SK-N-SH treated with all-trans-retinoic acid at 6 μM for 48 hours (cell line): ENCODE measurements around the gene AKAP6.

Source experiments
- ATAC-seq: fragments of 200-7000 bp; cut with Tn5 transposase; 3 replicates; pipeline ENCODE4 v1.9.1; 2020; ENCODE audit warnings: mild to moderate bottlenecking, moderate library complexity
- ARNTL ChIP-seq: fragments of 450-650 bp; formaldehyde crosslinking; IDR thresholded peaks from 2 replicates; pipeline ENCODE4 v1.5.0; 2020; ENCODE audit warnings: low read depth, mild to moderate bottlenecking, moderate library complexity, borderline replicate concordance
- BACH2 ChIP-seq: fragments of 250-450 bp; sonication (Bioruptor Pico); IDR thresholded peaks from 2 replicates; pipeline ENCODE4 v1.9.0; 2021; ENCODE audit warnings: mild to moderate bottlenecking, borderline replicate concordance
- CSDC2 ChIP-seq: fragments of 250-450 bp; sonication (Bioruptor Pico); IDR thresholded peaks from 2 replicates; pipeline ENCODE4 v1.5.0; 2020; ENCODE audit warnings: mild to moderate bottlenecking, moderate library complexity
- CSRNP3 ChIP-seq: fragments of 250-450 bp; sonication (Bioruptor Pico); IDR thresholded peaks from 2 replicates; pipeline ENCODE4 v1.5.1; 2021; ENCODE audit warnings: mild to moderate bottlenecking, moderate library complexity
- ESRRG ChIP-seq: fragments of 250-450 bp; sonication (Bioruptor Pico); IDR thresholded peaks from 2 replicates; pipeline ENCODE4 v1.6.1; 2021; ENCODE audit warnings: mild to moderate bottlenecking
- GLIS3 ChIP-seq: fragments of 250-450 bp; sonication (Bioruptor Pico); IDR thresholded peaks from 2 replicates; pipeline ENCODE4 v1.5.0; 2020; ENCODE audit warnings: mild to moderate bottlenecking, moderate library complexity
- ISL1 ChIP-seq: fragments of 250-450 bp; sonication (Bioruptor Pico); IDR thresholded peaks from 2 replicates; pipeline ENCODE4 v2.1.2; 2022; ENCODE audit warnings: mild to moderate bottlenecking, moderate library complexity
- OSR1 ChIP-seq: fragments of 250-450 bp; sonication (Bioruptor Pico); IDR thresholded peaks from 2 replicates; pipeline ENCODE4 v1.8.0; 2022; ENCODE audit warnings: moderate library complexity, mild to moderate bottlenecking, inconsistent platforms
- PATZ1 ChIP-seq: fragments of 250-450 bp; sonication (Bioruptor Pico); IDR thresholded peaks from 2 replicates; pipeline ENCODE4 v1.8.0; 2020; ENCODE audit warnings: mild to moderate bottlenecking, moderate library complexity, borderline replicate concordance
- PPARA ChIP-seq: fragments of 250-450 bp; sonication (Bioruptor Pico); IDR thresholded peaks from 2 replicates; pipeline ENCODE4 v1.5.0; 2020; ENCODE audit warnings: mild to moderate bottlenecking, borderline replicate concordance
- RARB ChIP-seq: fragments of 250-450 bp; sonication (Bioruptor Pico); IDR thresholded peaks from 2 replicates; pipeline ENCODE4 v1.8.0; 2021; ENCODE audit warnings: mild to moderate bottlenecking, moderate library complexity
- SNAI2 ChIP-seq: fragments of 250-450 bp; sonication (Bioruptor Pico); IDR thresholded peaks from 2 replicates; pipeline ENCODE4 v1.5.0; 2020; ENCODE audit warnings: mild to moderate bottlenecking, moderate library complexity
- TCF4 ChIP-seq: fragments of 250-450 bp; sonication (Bioruptor Pico); IDR thresholded peaks from 2 replicates; pipeline ENCODE4 v1.8.0; 2021; ENCODE audit warnings: mild to moderate bottlenecking, moderate library complexity, borderline replicate concordance
- TSHZ2 ChIP-seq: fragments of 250-450 bp; sonication (Bioruptor Pico); IDR thresholded peaks from 2 replicates; pipeline ENCODE4 v1.5.0; 2020; ENCODE audit warnings: mild to moderate bottlenecking, moderate library complexity
- ZC3H10 ChIP-seq: fragments of 250-450 bp; sonication (Bioruptor Pico); IDR thresholded peaks from 2 replicates; pipeline ENCODE4 v1.5.1; 2021; ENCODE audit warnings: mild to moderate bottlenecking, moderate library complexity
- ZFP3 ChIP-seq: fragments of 250-450 bp; sonication (Bioruptor Pico); IDR thresholded peaks from 2 replicates; pipeline ENCODE4 v1.5.0; 2020; ENCODE audit warnings: mild to moderate bottlenecking, moderate library complexity
- ZFP30 ChIP-seq: fragments of 450-650 bp; formaldehyde crosslinking; IDR thresholded peaks from 2 replicates; pipeline ENCODE4 v1.5.0; 2022; ENCODE audit warnings: mild to moderate bottlenecking, moderate library complexity
- ZNF565 ChIP-seq: fragments of 450-650 bp; formaldehyde crosslinking; conservative IDR thresholded peaks from 2 replicates; pipeline ENCODE4 v1.5.0; 2020; ENCODE audit warnings: low read depth, mild to moderate bottlenecking, moderate library complexity
- ZNF70 ChIP-seq: fragments of 450-650 bp; formaldehyde crosslinking; IDR thresholded peaks from 2 replicates; pipeline ENCODE4 v1.5.0; 2020; ENCODE audit warnings: mild to moderate bottlenecking, moderate library complexity
- ZNF8 ChIP-seq: fragments of 450-650 bp; formaldehyde crosslinking; IDR thresholded peaks from 2 replicates; pipeline ENCODE4 v1.5.0; 2020; ENCODE audit warnings: mild to moderate bottlenecking, moderate library complexity
- TF ChIP-seq, protein P1 (sequence below): fragments of 250-450 bp; sonication (Bioruptor Pico); IDR thresholded peaks from 2 replicates; pipeline ENCODE4 v1.5.1; 2020; ENCODE audit warnings: low read depth, mild to moderate bottlenecking, moderate library complexity

Gene AKAP6

GRCh38 chr14:32564596-32564995 lies 235.5 kb downstream of the AKAP6 start:
- ATAC-seq: peak; percentile 42
- TF ChIP-seq ZC3H10 (CRISPR knock-in tag): 0 out of 2 replicates have a peak, but pooled peaks have one; percentile 18
- no peak for TF ChIP-seq TCF4 (CRISPR knock-in tag)

DNA sequence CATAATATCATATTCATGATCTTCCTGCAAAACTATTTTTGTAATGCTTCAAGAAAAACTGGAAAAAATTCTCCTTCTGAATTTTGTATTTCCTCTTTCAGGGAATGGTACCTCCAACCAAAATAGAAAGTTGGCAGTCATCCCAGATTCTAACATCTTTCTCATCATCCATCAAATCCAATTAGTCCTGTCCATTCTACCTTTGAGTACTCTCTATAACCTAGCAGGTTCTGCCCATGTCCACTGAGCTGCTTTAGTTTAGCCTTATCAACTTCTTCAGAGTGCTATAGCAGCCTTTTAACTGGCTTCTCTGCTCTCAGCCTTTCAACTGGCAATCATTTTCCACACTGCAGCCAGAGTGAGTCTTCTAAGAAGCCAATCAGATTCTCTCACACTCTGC lies 236.2 kb downstream of the AKAP6 start:
- TF ChIP-seq ESRRG (no peak), ZFP30 (CRISPR knock-in tag) (no peak), CSDC2 (CRISPR knock-in tag) (no peak), SNAI2 (CRISPR knock-in tag) (no peak), PATZ1 (CRISPR knock-in tag) (no peak), ZC3H10 (CRISPR knock-in tag) (peak; percentile 51; the same call in 1 of the 2 replicates), PPARA (CRISPR knock-in tag) (no peak), BACH2 (CRISPR knock-in tag) (no peak), TCF4 (CRISPR knock-in tag) (no peak), RARB (CRISPR knock-in tag) (no peak), ISL1 (CRISPR knock-in tag) (peak; percentile 79)

GRCh38 chr14:32567543-32568384 lies 238.7 kb downstream of the AKAP6 start:
- TF ChIP-seq ISL1 (CRISPR knock-in tag) (no peak), ESRRG (no peak), ARNTL (CRISPR knock-in tag) (no peak), ZNF565 (CRISPR knock-in tag) (no peak), TCF4 (CRISPR knock-in tag) (no peak), BACH2 (CRISPR knock-in tag) (no peak), ZNF70 (CRISPR knock-in tag) (no peak), ZFP30 (CRISPR knock-in tag) (no peak), RARB (CRISPR knock-in tag) (no peak), ZFP3 (CRISPR knock-in tag) (no peak), CSRNP3 (CRISPR knock-in tag) (no peak), OSR1 (CRISPR knock-in tag) (no peak), GLIS3 (CRISPR knock-in tag) (no peak), TSHZ2 (CRISPR knock-in tag) (no peak), ZNF8 (CRISPR knock-in tag) (no peak)
- TF ChIP-seq, protein P1, sequence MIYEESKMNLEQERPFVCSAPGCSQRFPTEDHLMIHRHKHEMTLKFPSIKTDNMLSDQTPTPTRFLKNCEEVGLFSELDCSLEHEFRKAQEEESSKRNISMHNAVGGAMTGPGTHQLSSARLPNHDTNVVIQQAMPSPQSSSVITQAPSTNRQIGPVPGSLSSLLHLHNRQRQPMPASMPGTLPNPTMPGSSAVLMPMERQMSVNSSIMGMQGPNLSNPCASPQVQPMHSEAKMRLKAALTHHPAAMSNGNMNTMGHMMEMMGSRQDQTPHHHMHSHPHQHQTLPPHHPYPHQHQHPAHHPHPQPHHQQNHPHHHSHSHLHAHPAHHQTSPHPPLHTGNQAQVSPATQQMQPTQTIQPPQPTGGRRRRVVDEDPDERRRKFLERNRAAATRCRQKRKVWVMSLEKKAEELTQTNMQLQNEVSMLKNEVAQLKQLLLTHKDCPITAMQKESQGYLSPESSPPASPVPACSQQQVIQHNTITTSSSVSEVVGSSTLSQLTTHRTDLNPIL: no peak
- ATAC-seq: no peak

More for the DNA sequence above, 236.2 kb downstream of the AKAP6 start:
- peak; percentile 64 for ATAC-seq

- TF ChIP-seq GLIS3 (CRISPR knock-in tag) (no peak), ZC3H10 (CRISPR knock-in tag) (0 out of 2 replicates have a peak, but pooled peaks have one; percentile 30), RARB (CRISPR knock-in tag) (no peak), ISL1 (CRISPR knock-in tag) (no peak)
- peak; percentile 58 for ATAC-seq
Measured at GRCh38 chr14:32571551-32571950, 242.5 kb downstream of the AKAP6 start.
